GM12878 (cell line): ENCODE measurements around the gene CCDC172. TPM values are rescaled to one million over a fixed set of nuclear protein-coding genes. Genes with fewer than 3 reads are reported as not detected.

Source experiments
- ATAC-seq: fragments of 200-7000 bp; cut with Tn5 transposase; 3 replicates; pipeline ENCODE4 v1.9.1; 2020; ENCODE audit warnings: mild to moderate bottlenecking, moderate library complexity
- BruUV-seq: library from RNA; stranded (reverse); fragments of 400-500 nt; replicated peaks from 2 replicates; lab custom pipeline; 2021; lab: Mats Ljungman, UMichigan
- CTCF ChIA-PET: fragments of 300-600 bp; sonication (Branson Sonifier 250); formaldehyde crosslinking; extraction: SDS; loops from one replicate; lab custom pipeline; 2021; ENCODE audit warnings: inconsistent platforms; lab: Yijun Ruan, JAX
- POLR2A ChIA-PET: fragments of 350-600 bp; formaldehyde crosslinking; extraction: SDS; loops from one replicate; lab custom pipeline; 2021; ENCODE audit warnings: inconsistent platforms; lab: Charles Lee
- RAD21 ChIA-PET: fragments of 300-600 bp; sonication (Branson Sonifier 250); formaldehyde crosslinking; loops from one replicate; lab custom pipeline; 2023; ENCODE audit warnings: antibody characterized with exemption; ENCODE audit not compliant: unreplicated experiment; lab: Charles Lee
- SMC1A ChIA-PET: fragments of 300-600 bp; sonication (Branson Sonifier 250); formaldehyde crosslinking; loops from one replicate; lab custom pipeline; 2023; ENCODE audit not compliant: unreplicated experiment, uncharacterized antibody; lab: Charles Lee
- DNase-seq: peaks from one replicate; pipeline ENCODE4 v3.0.0-alpha.2; 2011; ENCODE audit warnings: low read depth, low spot score
- FAIRE-seq: peaks from 3 replicates; lab custom pipeline; 2011; peaks lifted over from hg19 to GRCh38; lab: Jason Lieb, UNC
- H2AFZ ChIP-seq: 2 replicates; pipeline ENCODE4 v1.6.0; 2011; ENCODE audit warnings: low read depth, low read length, control low read depth; ENCODE audit not compliant: control insufficient read depth
- H3K27ac ChIP-seq: 2 replicates; pipeline ENCODE4 v1.5.1; 2011; ENCODE audit warnings: control low read depth; ENCODE audit not compliant: control insufficient read depth, insufficient read depth
- H3K27me3 ChIP-seq, 2 experiments: replicated peaks in 1 of 2; 2 replicates each; pipeline versions ENCODE4 v1.6.0 to v1.6.1; 2011; ENCODE audit warnings: low read length in 1 of 2; ENCODE audit not compliant: control insufficient read depth in 2 of 2, insufficient read depth in 2 of 2
- H3K36me3 ChIP-seq, 2 experiments: 2 replicates each; pipeline ENCODE4 v1.5.1; 2011; ENCODE audit warnings: low read length in 1 of 2; ENCODE audit not compliant: control insufficient read depth in 2 of 2, insufficient read depth in 2 of 2
- H3K4me1 ChIP-seq: 2 replicates; pipeline ENCODE4 v1.6.1; 2011; ENCODE audit warnings: mild to moderate bottlenecking, low read length, moderate library complexity, mixed read lengths; ENCODE audit not compliant: control insufficient read depth, insufficient read depth
- H3K4me2 ChIP-seq: 2 replicates; pipeline ENCODE4 v1.6.0; 2011; ENCODE audit warnings: control low read depth; ENCODE audit not compliant: control insufficient read depth, insufficient read depth
- H3K4me3 ChIP-seq: fragments of 200-600 bp; sonication (generic); 2 replicates; pipeline ENCODE4 v1.5.1; 2016
- H3K79me2 ChIP-seq: 2 replicates; pipeline ENCODE4 v1.6.0; 2011; ENCODE audit warnings: low read length; ENCODE audit not compliant: control insufficient read depth, insufficient read depth
- H3K9ac ChIP-seq: 2 replicates; pipeline ENCODE4 v1.8.0; 2011; ENCODE audit warnings: low read length, control low read depth, mixed read lengths; ENCODE audit not compliant: control insufficient read depth, insufficient read depth
- H3K9me3 ChIP-seq: replicated peaks from 3 replicates; pipeline ENCODE4 v1.5.1; 2011; ENCODE audit warnings: mild to moderate bottlenecking, low read length; ENCODE audit not compliant: control insufficient read depth, insufficient read depth
- H4K20me1 ChIP-seq: 2 replicates; pipeline ENCODE4 v1.6.0; 2011; ENCODE audit not compliant: control insufficient read depth, insufficient read depth
- CHD4 ChIP-seq: fragments of 200-600 bp; sonication (generic); IDR thresholded peaks from 2 replicates; pipeline ENCODE4 v1.6.1; 2016; ENCODE audit warnings: mild to moderate bottlenecking
- PAX5 ChIP-seq: IDR thresholded peaks from 2 replicates; pipeline ENCODE4 v1.6.1; 2011; ENCODE audit warnings: low read depth, low read length, borderline replicate concordance
- POLR2A ChIP-seq: IDR thresholded peaks from 2 replicates; pipeline ENCODE4 v1.6.1; 2011; ENCODE audit warnings: low read depth, mild to moderate bottlenecking, low read length
- PRDM15 ChIP-seq: fragments of 450-650 bp; formaldehyde crosslinking; IDR thresholded peaks from 2 replicates; pipeline ENCODE4 v1.4.0; 2020; ENCODE audit warnings: mild to moderate bottlenecking, moderate library complexity
- SIN3A ChIP-seq: IDR thresholded peaks from 2 replicates; pipeline ENCODE4 v1.6.1; 2012; ENCODE audit warnings: low read depth, low read length, improper control_type of control experiment
- SMAD5 ChIP-seq: IDR thresholded peaks from 2 replicates; pipeline ENCODE4 v1.6.1; 2016; ENCODE audit warnings: antibody characterized with exemption, low read depth
- STAT3 ChIP-seq: IDR thresholded peaks from 2 replicates; pipeline ENCODE4 v1.6.1; 2011; ENCODE audit warnings: low read depth, low read length, improper control_type of control experiment
- ZBTB11 ChIP-seq: fragments of 450-650 bp; formaldehyde crosslinking; IDR thresholded peaks from 2 replicates; pipeline ENCODE4 v1.5.0; 2022; ENCODE audit warnings: mild to moderate bottlenecking, missing genetic modification characterization
- WGBS: methylation state at CpG from one replicate; pipeline ENCODE4 v1.1.6; 2016; ENCODE audit warnings: low lambda C conversion rate; ENCODE audit not compliant: insufficient replicate concordance, insufficient coverage; ENCODE audit errors: missing lambda C conversion rate; 5-methylcytosine and 5-hydroxymethylcytosine counted together
- in situ Hi-C: fragments of 300-500 bp; cut with MboI; formaldehyde crosslinking; loops from 9 replicates; pipeline ENCODE4 v1.14.3; 2018; ENCODE audit warnings: mixed read lengths
- intact Hi-C: fragments of 100-400 bp; cut with micrococcal nuclease; formaldehyde crosslinking; loops from one replicate; pipeline ENCODE4 v1.14.2; 2022; ENCODE audit not compliant: unreplicated experiment
- polyA plus RNA-seq, 11 experiments: library from polyadenylated mRNA; depleted of rRNA in 4 of 11; unstranded in 6 of 11; stranded (reverse) in 5 of 11; fragments of >200 nt; fragmentation: Nextera tagmentation in 4 of 11; fragmentation: Illumina TruSeq in 1 of 11; extraction: Ambion mirVana in 4 of 11; extraction: Trizol in 1 of 11; gene quantifications; 1 replicate in 1 of 11; 2 replicates in 10 of 11; pipeline versions ENCODE4 v1.2.1 to v1.2.3, GENCODE V29; 2011 to 2016; ENCODE audit warnings: inconsistent platforms in 2 of 11, missing spikeins in 2 of 11, low read depth in 1 of 11
- total RNA-seq, 4 experiments: library from RNA; depleted of rRNA in 3 of 4; stranded (reverse); fragments of >200 nt in 3 of 4; fragmentation: Illumina TruSeq in 1 of 4; extraction: Trizol in 1 of 4; gene quantifications; 2 replicates each; pipeline versions ENCODE4 v1.2.1 to v1.2.3, GENCODE V29; 2013 to 2021
- TF ChIP-seq, protein P1 (sequence below), 3 experiments: IDR thresholded peaks in 2 of 3; conservative IDR thresholded peaks in 1 of 3; 2 replicates each; pipeline ENCODE4 v1.5.1; 2011; ENCODE audit warnings: low read depth in 3 of 3, low read length in 3 of 3, mild to moderate bottlenecking in 3 of 3, control low read depth in 2 of 3, moderate library complexity in 2 of 3, inconsistent platforms in 1 of 3, mixed read lengths in 1 of 3; ENCODE audit not compliant: control insufficient read depth in 2 of 3, insufficient read depth in 1 of 3; ENCODE audit errors: extremely low read depth in 1 of 3
- TF ChIP-seq, protein P2 (sequence below): IDR thresholded peaks from 2 replicates; pipeline ENCODE4 v1.6.1; 2011; ENCODE audit warnings: mild to moderate bottlenecking, low read depth, low read length, moderate library complexity; ENCODE audit not compliant: insufficient replicate concordance
- TF ChIP-seq, protein P3 (sequence below): fragments of 450-650 bp; IDR thresholded peaks from 2 replicates; pipeline ENCODE4 v1.6.1; 2018; ENCODE audit warnings: borderline replicate concordance, mild to moderate bottlenecking; ENCODE audit not compliant: partially characterized antibody

Gene CCDC172
- total and polyA plus RNA-seq, 10 of the 15 experiments (the other 5 are each of a cell fraction or from before 2014, with no cell fraction given) = not detected

DNA sequence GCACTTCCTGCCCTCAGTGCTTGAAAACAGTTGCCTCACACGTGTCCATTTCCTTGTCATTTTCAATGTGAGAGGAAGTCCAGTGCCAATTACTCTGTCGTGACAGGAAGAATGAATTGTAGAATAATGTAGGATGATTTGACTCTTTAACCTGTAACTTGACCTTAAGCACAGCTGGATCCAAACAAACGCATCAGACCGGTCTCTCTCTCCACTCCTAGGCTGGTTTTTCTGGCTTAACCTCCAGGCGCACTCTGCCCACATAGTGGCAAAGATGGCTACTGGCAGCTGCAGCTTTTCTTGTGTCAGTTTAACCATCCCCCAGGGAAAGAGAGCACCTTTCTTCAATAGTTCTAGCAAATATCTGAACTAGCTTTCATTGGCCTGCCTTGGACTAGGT lies 74.0 kb downstream of the CCDC172 start:
- no peaks in the 10 kb centered on the region for H3K4me1 ChIP-seq
- no peaks in the 10 kb centered on the region for H3K79me2 ChIP-seq
- no peak overlapping the region for H3K9ac ChIP-seq
- H3K9me3 ChIP-seq = no peaks in the 10 kb centered on the region
- WGBS = 47% methylated on average over 5 of the region's 5 CpGs
- no peak overlapping the region for H3K27ac ChIP-seq
- no peaks in the 10 kb centered on the region for H4K20me1 ChIP-seq
- SMC1A ChIA-PET = interaction anchor here (0.9 kb wide), 1 partner anchor 13 kb away, joined by 3 read pairs; no protein-coding TSS in a partner anchor
- no peaks in the 10 kb centered on the region for H3K36me3 ChIP-seq
- in situ Hi-C loops (no loop called here), intact Hi-C loops (no loop called here)
- H3K4me3 ChIP-seq = no peak overlapping the region
- no peak for ATAC-seq
- POLR2A ChIA-PET = no interaction called here
- H3K4me2 ChIP-seq = no peak overlapping the region
- no peak for FAIRE-seq
- CTCF ChIA-PET = no interaction called here
- H3K27me3 ChIP-seq = no peaks in the 10 kb centered on the region
- H2AFZ ChIP-seq = no peak overlapping the region
- RAD21 ChIA-PET = no interaction called here
- DNase-seq = no peak
- no TSS peak for BruUV-seq
- TF ChIP-seq, protein P1, sequence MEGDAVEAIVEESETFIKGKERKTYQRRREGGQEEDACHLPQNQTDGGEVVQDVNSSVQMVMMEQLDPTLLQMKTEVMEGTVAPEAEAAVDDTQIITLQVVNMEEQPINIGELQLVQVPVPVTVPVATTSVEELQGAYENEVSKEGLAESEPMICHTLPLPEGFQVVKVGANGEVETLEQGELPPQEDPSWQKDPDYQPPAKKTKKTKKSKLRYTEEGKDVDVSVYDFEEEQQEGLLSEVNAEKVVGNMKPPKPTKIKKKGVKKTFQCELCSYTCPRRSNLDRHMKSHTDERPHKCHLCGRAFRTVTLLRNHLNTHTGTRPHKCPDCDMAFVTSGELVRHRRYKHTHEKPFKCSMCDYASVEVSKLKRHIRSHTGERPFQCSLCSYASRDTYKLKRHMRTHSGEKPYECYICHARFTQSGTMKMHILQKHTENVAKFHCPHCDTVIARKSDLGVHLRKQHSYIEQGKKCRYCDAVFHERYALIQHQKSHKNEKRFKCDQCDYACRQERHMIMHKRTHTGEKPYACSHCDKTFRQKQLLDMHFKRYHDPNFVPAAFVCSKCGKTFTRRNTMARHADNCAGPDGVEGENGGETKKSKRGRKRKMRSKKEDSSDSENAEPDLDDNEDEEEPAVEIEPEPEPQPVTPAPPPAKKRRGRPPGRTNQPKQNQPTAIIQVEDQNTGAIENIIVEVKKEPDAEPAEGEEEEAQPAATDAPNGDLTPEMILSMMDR (IDR thresholded peaks at IDR 0.05 in 2 of 3, conservative IDR thresholded peaks at IDR 0.05 in 1 of 3; ENCODE audit: control insufficient read depth in 2 of 3, extremely low read depth in 1 of 3, insufficient read depth in 1 of 3, low read depth in 3 of 3, low read length in 3 of 3) = no peak
- TF ChIP-seq PRDM15 (no peak), SMAD5 (no peak), ZBTB11 (CRISPR knock-in tag) (no peak), CHD4 (no peak), SIN3A (no peak), PAX5 (no peak), STAT3 (no peak), POLR2A (no peak)
- TF ChIP-seq, protein P2, sequence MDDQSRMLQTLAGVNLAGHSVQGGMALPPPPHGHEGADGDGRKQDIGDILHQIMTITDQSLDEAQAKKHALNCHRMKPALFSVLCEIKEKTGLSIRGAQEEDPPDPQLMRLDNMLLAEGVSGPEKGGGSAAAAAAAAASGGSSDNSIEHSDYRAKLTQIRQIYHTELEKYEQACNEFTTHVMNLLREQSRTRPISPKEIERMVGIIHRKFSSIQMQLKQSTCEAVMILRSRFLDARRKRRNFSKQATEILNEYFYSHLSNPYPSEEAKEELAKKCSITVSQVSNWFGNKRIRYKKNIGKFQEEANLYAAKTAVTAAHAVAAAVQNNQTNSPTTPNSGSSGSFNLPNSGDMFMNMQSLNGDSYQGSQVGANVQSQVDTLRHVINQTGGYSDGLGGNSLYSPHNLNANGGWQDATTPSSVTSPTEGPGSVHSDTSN = no peak
- TF ChIP-seq, protein P3, sequence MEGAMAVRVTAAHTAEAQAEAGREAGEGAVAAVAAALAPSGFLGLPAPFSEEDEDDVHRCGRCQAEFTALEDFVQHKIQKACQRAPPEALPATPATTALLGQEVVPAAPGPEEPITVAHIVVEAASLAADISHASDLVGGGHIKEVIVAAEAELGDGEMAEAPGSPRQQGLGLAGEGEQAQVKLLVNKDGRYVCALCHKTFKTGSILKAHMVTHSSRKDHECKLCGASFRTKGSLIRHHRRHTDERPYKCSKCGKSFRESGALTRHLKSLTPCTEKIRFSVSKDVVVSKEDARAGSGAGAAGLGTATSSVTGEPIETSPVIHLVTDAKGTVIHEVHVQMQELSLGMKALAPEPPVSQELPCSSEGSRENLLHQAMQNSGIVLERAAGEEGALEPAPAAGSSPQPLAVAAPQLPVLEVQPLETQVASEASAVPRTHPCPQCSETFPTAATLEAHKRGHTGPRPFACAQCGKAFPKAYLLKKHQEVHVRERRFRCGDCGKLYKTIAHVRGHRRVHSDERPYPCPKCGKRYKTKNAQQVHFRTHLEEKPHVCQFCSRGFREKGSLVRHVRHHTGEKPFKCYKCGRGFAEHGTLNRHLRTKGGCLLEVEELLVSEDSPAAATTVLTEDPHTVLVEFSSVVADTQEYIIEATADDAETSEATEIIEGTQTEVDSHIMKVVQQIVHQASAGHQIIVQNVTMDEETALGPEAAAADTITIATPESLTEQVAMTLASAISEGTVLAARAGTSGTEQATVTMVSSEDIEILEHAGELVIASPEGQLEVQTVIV = no peak
